ENCODE measurements around the gene SEMA6B.

Gene SEMA6B

GRCh38 chr19:4586245-4586644 lies 26.8 kb upstream of the SEMA6B start:
- Histone ChIP-seq H3F3A (ENCODE audit: control insufficient read depth, insufficient read depth) (0 out of 2 replicates have a peak, but pooled peaks cover 3% of the 10 kb centered on the region), H3K4me2 (ENCODE audit: low read length) (no peak overlapping the region), H3K4me1 (ENCODE audit: control insufficient read depth, low read length) (peaks cover 9% of the 10 kb centered on the region), H4K20me1 (ENCODE audit: control insufficient read depth, insufficient read depth, low read depth, low read length) (no peaks in the 10 kb centered on the region), H3K9me2 (replicated peaks; ENCODE audit: control insufficient read depth, low read length) (no peaks in the 10 kb centered on the region), H3K27ac (ENCODE audit: low read depth, low read length) (no peak overlapping the region), H3K79me2 (ENCODE audit: control insufficient read depth, low read length) (no peaks in the 10 kb centered on the region), H3K9me3 (ENCODE audit: control insufficient read depth, insufficient read depth, low read length) (no peaks in the 10 kb centered on the region), H3K36me3 (ENCODE audit: control insufficient read depth, low read length) (no peaks in the 10 kb centered on the region), H3K27me3 (ENCODE audit: control insufficient read depth, low read length) (peaks cover 56% of the 10 kb centered on the region), H3K4me3 (ENCODE audit: low read length) (no peak overlapping the region)
- TF ChIP-seq CTCF (IDR thresholded peaks at IDR 0.05; ENCODE audit: low read depth, low read length, poor library complexity, severe bottlenecking) (no peak), EZH2phosphoT487 (IDR thresholded peaks at IDR 0.05; ENCODE audit: borderline replicate concordance, low read length) (no peak)

GRCh38 chr19:4585556-4585955 lies 26.1 kb upstream of the SEMA6B start:
- no peak overlapping the region for H3K4me2 ChIP-seq (ENCODE audit: low read length)
- H3K36me3 ChIP-seq (ENCODE audit: control insufficient read depth, low read length), result no peaks in the 10 kb centered on the region
- no peak overlapping the region for H3K4me3 ChIP-seq (ENCODE audit: low read length)
- H3K9me2 ChIP-seq (replicated peaks; ENCODE audit: control insufficient read depth, low read length), result no peaks in the 10 kb centered on the region
- no peaks in the 10 kb centered on the region for H3K79me2 ChIP-seq (ENCODE audit: control insufficient read depth, low read length)
- 0 out of 2 replicates have a peak, but pooled peaks cover 3% of the 10 kb centered on the region for H3F3A ChIP-seq (ENCODE audit: control insufficient read depth, insufficient read depth)
- no peak for TF ChIP-seq CTCF (IDR thresholded peaks at IDR 0.05; ENCODE audit: low read depth, low read length, poor library complexity, severe bottlenecking)
- no peak for TF ChIP-seq EZH2phosphoT487 (IDR thresholded peaks at IDR 0.05; ENCODE audit: borderline replicate concordance, low read length)
- H4K20me1 ChIP-seq (ENCODE audit: control insufficient read depth, insufficient read depth, low read depth, low read length), result no peaks in the 10 kb centered on the region
- no peak overlapping the region for H3K27ac ChIP-seq (ENCODE audit: low read depth, low read length)
- peaks cover 9% of the 10 kb centered on the region for H3K4me1 ChIP-seq (ENCODE audit: control insufficient read depth, low read length)
- H3K9me3 ChIP-seq (ENCODE audit: control insufficient read depth, insufficient read depth, low read length), result no peaks in the 10 kb centered on the region
- H3K27me3 ChIP-seq (ENCODE audit: control insufficient read depth, low read length), result peaks cover 56% of the 10 kb centered on the region

- H3K4me3 ChIP-seq (ENCODE audit: low read length), result peak overlapping the region; percentile 62
- H3F3A ChIP-seq (ENCODE audit: control insufficient read depth, insufficient read depth), result 0 out of 2 replicates have a peak, but pooled peaks cover 3% of the 10 kb centered on the region
- no peak overlapping the region for H3K27ac ChIP-seq (ENCODE audit: low read depth, low read length)
- no peaks in the 10 kb centered on the region for H3K9me3 ChIP-seq (ENCODE audit: control insufficient read depth, insufficient read depth, low read length)
- H3K4me2 ChIP-seq (ENCODE audit: low read length), result peak overlapping the region; percentile 69
- H3K9me2 ChIP-seq (replicated peaks; ENCODE audit: control insufficient read depth, low read length), result no peaks in the 10 kb centered on the region
- H3K36me3 ChIP-seq (ENCODE audit: control insufficient read depth, low read length), result no peaks in the 10 kb centered on the region
- H3K79me2 ChIP-seq (ENCODE audit: control insufficient read depth, low read length), result no peaks in the 10 kb centered on the region
- peaks cover 63% of the 10 kb centered on the region for H3K27me3 ChIP-seq (ENCODE audit: control insufficient read depth, low read length)
- TF ChIP-seq EZH2phosphoT487 (IDR thresholded peaks at IDR 0.05; ENCODE audit: borderline replicate concordance, low read length), result no peak
- no peak for TF ChIP-seq CTCF (IDR thresholded peaks at IDR 0.05; ENCODE audit: low read depth, low read length, poor library complexity, severe bottlenecking)
- no peaks in the 10 kb centered on the region for H4K20me1 ChIP-seq (ENCODE audit: control insufficient read depth, insufficient read depth, low read depth, low read length)
- peaks cover 9% of the 10 kb centered on the region for H3K4me1 ChIP-seq (ENCODE audit: control insufficient read depth, low read length)
These were observed 25.4 kb upstream of the SEMA6B start for GRCh38 chr19:4584670-4585460.

Data from DOHH2 (cell line).